Measurements from ENCODE around the gene ABCC11. TPM values are rescaled to one million over a fixed set of nuclear protein-coding genes. Genes with fewer than 3 reads are reported as not detected.
A peak's percentile ranks its signal among the peaks of the same experiment; 100 is the strongest.

The ABCC11 gene
- polyA plus RNA-seq, 1 donor: 0.20 TPM

DNA sequence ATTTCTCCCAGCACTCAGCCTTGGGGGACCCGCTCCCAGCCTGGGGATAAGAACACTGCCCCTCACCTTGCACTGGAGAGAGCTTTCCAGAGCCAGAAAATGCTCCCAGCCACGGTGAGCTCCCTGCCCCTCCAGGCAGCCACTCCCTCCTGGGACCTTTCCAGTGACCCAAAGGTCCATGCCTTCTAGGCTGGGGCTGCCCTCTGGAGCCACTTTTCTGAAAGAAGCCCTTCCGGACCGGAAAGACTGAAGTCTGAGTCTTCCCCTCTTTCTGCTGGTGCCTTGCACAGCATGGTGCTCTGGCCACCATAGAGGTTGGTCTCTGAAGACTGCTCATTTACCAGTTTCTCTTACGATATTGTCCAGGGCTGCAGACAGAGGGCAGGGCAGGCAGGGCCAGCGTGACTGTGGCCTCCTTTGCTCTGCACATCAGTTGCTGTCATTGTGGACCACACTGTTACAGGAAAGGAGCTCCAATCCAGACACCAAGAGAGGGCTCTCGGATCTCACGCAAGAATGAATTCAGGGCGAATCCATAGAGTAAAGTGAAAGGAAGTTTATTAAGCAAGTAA is 84.4 kb downstream of the ABCC11 start:
- DNase-seq: no peak

DNA sequence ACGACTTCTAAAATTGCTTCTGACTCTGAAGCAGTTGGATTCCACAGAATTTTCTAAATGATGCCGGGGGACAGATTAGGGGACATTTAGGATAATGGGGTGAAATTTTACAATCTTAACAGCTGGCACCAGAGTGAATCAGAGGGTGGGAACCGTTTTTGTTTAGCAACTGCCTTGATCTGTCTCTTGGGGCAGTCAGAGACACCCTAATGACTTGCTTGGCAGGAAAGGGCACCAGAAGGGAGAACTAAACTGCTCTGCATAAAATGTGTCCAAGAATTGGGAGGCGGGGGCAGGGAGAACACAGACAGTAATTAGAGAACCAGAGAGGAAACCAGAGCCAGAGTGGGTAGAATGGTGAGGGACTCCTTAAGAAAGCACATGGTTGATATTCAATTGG is 85.4 kb downstream of the ABCC11 start:
- DNase-seq: no peak

DNA sequence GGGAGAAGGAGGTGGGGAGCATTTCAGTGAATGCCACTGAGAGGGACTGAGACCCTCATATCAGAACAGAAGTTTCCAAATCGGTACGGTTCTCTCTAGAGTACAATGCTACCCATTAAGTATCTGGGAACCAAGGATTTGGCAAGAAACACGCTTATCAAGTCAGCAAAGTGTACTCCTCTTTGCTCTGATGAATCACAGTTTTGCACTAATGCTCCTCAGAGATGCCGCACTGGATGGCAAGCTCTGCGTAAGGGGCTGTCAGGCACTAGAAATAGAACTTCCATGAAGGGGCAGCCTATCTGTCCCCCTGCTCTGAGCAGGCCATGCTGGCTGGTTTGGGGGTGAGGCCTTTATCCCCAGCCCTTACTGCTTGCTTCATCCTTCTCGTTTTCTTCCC is 86.8 kb downstream of the ABCC11 start:
- DNase-seq: no peak

DNA sequence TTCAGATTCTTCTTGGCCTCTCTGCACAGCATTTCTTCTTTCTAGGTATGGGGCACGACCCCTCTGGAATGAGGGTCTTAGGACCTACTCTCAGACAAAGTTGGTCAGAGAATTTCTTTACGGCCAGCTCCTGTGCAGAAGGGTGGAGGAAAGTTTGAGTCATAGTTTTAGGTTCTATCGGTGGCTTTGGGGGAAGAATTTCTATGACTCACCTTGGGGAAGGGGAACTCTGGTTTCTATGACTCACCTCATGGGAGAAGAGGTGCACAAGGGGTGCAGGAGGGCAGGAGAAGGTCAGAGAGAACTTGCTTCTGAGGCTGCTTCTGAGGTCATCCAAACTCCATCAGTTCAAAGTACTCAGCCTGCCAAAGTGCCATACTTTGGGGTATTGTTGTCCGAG is 89.0 kb downstream of the ABCC11 start:
- no peak for DNase-seq

DNA sequence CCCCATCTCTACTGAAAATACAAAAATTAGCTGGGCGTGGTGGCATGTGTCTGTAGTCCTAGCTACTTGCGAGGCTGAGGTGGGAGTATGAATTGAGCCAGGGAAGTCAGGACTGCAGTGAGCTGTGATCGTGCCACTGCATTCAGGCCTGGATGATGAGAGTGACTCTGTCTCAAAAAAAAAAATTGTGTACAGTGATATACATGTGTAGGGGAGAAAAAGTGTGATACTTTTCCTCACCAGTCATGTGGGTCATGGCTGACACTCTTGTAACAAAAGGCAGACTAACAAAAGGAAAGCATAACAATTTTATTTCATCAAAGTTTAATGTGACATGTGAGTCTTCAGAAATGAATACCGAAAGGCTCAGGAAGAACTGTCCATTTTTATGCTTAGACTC is 89.5 kb downstream of the ABCC11 start:
- no peak for DNase-seq

DNA sequence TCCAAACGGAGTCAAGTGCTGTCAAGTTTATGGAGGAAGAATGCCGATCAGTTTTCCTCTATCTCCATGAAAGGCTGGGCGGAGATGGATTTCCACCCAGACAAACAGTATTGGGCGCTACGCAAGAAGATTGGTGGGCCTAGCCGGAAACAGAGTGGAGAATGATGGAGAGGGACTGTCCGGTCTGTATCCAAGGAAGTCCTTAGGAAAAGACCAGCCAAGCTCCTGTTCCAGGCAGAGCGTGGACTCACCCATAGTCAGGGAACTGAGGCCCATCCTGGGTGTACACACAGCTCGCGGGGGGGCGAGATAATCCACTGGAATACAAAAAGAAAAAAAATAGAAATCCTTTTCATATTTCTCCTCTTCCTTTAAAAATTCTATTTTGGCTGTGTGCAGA is 90.0 kb downstream of the ABCC11 start:
- DNase-seq: no peak

DNA sequence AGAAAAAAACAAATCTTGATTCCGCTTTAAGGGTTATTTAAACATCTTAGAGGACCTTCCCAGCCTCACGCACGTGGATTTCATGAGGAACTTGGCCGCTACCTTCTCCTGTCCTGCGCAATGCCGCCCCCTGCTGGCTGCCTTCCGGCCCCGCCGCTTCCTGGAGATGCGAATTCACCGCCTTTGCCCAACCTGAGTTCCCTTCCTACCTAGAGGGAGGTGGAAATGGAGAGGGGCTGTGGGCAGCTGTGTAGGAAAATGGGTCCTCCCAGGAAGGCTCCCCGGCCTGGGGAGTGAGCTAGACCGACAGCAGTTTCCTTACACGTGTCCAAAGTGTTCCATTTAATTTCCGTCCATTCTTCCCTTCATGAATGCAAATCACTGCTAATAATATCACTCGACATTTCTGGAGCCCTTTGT is 90.5 kb downstream of the ABCC11 start:
- DNase-seq: peak; percentile 65

DNA sequence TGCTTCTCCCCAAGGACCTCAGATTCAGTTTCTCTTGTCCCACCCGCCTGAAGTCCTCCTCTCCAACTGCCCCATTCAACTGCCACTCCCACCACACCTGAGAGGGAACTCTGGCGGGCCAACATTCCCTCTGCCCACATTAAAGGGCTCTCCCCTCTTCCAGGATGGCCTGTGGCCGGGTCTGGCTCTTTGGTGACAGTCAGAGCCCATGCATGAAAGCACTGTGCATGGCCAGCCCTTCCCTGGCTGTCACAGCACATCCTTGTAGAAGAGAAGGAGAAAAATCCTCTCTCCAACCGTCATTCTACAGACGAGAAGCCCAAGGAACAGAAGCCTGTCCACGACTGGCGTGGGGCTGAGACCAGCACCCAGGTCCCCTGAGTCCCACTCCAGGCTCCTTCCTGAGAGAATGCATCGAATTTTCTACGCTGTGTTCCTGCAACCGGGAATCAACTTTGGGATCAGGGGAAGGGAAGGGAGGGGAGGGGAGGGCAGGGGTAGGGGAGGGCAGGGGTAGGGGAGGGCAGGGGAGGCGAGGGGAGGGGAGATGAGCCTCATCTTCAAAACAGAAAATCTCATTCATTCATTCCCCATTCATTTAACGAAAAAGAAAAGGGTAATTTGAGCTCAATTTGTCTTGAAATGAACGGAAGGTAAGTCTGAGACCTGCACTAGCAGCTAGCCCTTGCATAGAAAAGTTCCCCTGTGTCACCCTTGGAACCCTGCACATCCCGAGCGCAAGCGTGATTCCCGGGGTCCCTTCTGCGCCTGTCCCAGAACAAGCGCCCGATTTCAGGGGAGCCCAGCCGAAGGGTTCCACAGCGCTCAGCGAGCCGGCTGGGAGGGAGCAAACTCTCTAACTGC is 91.2 kb downstream of the ABCC11 start, which contains the start of gene ABCC12:
TSS of gene ABCC12 (minus strand) at position 68 of the 864 bp plus-strand sequence. CDS start 9,569 bp downstream, outside the sequence.
- no peak for DNase-seq

DNA sequence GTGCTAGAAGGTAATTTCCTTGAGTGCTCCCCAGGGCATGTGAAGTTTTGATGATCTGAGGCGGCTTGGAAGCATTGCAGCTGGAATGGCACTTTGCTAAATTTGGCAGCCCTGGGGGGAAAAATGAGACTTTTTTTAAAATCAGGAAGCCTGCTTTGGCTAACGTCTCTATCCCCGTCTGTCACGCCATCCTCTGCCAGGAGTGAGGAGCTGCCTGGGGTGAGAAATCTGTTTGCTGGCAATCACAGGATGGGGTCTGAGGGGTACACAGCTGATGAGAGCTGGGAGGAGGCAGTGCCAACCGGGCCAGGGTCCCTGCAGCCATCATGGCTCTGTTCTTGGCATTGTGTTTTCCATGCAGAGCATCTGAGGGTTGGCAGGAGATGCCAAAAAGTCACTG is 93.6 kb downstream of the ABCC11 start:
- DNase-seq: no peak

DNA sequence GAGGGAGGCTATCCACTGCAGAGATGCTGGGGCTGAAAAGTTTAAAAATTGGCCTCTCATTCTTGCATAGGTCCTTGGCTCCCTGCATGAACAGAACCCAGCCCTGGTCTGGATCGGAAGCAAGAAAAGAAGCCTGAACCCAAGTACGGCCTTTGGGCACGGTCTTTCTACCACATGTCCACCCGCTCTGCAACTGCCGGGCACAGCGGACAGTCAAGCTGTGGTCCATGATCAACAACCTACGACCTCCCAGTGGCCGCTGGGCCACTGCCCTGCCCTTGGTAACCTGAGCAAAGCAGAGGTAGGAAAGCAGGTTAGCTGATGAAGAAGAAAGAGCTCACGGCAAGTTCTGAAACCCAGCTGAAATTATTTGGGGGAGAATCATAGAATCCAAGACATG is 95.1 kb downstream of the ABCC11 start:
- no peak for DNase-seq

DNA sequence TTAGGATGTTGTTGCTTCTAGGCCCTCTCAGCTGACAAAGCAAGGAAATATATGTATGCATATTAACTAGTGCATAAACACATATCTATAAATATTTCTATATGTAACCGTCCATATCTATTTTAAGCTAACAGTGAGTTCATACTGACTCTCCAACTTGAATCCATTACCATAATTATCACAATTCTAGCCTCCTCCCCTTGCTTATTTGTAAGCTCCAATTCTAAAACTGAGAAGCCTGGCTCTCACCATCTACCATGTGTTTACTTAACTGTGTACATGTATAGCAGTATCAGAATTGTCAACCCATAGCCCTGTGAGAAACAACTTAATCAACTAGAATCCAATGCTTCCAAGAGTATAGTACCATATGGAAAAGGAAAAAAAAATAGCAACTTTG is 96.6 kb downstream of the ABCC11 start:
- DNase-seq: no peak

DNA sequence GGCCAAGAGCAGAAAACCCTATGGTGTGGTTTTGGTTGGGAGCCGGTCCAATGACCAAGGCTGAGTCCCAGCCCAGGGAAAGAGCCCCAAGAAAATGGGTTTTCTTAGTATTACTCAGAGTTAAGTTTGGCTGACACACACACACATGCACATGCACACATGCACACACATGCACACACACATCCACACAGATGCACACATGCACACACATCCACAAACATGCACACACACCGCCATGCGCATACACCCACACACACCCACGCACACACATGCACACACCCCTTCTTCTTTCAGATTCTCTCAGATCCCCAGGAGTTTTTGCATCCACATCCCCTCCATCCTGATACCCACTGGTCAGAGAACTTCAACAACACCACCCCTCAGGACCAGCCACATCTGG is 100.6 kb downstream of the ABCC11 start:
- DNase-seq: no peak

DNA sequence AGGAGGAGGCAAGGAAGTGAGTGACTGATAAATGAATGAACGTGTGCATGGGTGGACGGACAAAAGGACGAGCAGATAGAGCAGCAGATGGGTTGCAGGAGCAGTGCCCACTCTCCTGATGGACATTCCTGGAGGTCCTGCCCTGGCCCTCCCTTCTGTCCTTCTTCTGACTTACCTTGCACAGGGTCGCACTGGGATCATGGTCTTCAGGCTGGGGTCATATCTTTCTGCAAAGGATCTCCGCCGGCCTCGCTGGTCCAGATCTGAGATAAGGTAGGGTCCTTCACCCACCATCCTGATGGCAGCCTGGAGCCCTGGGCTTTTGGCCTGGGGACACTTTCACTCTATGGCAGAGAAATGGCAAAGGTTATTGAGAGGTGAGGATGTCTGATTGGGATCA is 101.2 kb downstream of the ABCC11 start:
- DNase-seq: no peak

DNA sequence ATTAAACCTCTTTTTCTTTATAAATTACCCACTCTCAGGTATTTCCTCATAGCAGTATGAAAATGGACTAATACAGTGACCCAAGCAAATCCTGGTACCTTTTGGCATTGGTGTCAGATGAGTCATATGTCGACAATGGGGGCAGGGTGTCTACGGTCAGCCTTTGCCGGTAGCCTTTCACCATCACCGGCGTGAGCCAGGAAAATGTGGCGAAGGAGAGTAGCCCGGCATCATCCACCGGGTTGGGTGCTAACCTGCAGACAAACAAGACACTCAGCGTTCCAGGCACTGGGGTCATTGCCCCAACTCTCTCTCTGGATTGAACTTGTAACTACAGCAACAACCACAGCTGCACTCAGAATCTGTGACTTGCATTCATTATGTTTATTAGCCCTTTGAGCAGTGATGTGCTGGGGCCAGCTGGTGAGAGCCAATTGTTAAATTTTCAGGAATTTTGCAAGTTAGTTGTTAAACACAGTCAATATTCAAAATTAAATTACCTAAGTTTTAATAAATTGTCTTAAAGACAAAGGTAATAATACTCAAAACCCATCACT is 103.4 kb downstream of the ABCC11 start:
- DNase-seq: no peak

DNA sequence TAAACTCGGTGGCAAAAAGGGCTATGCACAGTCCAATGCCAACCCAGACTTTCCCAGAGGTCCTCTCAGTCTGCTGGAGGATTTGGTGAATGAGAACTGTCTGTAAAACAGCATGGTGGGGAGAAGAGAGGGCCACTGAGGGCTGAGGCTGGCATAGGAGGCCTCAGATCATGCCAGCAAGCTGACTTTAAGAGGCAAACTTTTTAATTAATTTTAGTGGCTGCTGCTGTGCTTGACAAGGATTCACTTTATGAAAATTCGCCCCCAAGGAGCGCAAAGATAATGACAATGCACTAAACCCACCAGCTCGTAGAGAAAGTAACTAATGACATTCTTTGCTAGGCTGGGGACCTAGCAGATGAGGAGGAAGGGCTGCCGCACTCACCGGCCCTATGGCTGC is 106.5 kb downstream of the ABCC11 start:
- no peak for DNase-seq

DNA sequence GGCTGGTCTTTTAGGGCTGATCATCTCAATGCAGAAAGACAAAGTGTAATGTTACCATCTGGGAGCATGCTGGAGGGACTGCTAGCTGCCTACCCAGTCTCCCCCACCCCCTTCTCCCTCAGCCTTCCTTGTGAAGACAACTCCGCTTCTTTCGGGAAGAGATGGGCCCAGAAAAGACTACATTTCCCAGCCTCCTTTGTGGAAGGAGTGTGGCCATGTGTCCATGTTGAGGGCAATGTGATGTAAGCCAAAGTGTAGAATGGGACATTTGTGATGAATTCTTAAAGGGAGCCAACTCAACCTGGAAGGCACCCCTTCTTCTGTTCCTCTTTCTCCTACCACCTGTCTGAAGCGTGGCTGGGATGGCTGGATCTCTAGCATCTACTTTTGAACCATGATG is 107.8 kb downstream of the ABCC11 start:
- no peak for DNase-seq

DNA sequence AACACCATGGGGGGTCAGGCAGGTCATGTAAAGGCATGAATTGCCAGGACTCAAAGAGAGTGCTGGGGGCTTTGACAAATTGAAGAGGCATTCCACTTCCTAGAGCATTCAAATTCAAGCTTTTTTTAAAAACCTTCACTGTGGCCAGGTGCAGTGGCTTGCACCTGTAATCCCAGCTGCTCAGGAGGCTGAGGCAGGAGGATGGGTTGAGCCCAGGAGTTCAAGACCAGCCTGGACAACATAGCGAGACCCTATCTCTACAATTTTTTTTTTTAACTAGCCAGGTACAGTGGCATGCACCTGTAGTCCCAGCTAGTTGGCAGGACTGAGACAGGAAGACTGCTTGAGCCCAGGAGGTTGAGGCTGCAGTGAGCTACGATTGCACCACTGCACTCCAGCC is 108.8 kb downstream of the ABCC11 start:
- DNase-seq: no peak

DNA sequence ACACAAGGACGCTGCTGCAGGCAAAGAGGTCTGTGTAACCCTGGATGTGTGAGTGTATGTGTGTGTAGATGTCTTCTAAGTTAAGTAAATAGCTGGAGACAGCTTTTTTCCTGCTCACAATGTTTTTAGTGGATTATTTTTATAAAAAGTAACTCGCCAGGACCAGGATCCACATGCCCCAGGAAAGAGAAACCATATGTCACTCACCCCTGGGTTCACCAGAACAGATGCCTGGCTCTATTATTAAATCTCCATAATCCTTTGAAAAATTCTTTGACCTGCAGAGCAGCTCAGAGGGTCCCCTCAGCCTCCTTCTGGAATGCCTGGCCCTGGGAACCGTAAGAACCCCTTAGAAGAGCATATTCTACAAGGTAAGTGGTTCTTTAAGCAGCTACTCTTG is 109.5 kb downstream of the ABCC11 start:
- DNase-seq: no peak

DNA sequence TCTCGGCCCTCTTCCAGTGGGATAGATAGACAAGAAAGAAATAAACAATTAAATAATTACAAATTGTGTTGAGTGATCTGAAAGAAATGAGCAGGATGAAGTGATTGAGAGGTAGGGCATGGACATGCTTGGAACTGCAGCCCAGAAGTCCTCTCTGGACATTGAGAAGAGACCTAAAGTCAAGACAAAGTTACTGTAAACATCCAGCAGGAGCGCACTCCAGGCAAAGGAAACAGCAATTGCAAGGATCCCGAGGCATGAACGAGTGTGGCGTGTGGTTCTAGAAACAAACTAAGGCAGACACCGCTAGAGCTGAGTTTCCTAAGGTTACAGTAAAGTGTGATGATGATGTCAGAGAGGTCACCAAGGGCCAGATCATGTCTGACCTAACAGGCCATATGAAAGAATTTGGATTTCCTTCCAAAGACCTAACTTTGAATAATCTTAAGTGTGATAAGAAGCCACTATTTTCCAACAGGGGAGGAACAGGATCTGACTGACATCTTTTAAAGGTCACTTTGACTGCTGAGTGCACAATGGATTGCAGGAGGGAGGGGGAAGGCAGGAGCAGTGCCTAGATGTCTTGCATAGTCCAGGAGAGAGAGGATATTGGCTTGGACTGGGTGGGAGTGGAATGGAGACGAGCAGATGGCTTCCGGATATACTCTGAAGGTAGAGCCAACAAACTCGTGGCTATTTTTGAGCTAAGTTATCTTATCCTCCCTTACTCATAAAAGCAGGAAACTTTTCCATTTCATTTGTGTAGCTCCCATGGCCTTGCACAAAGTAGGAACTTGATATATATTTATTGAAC is 110.6 kb downstream of the ABCC11 start:
- no peak for DNase-seq

DNA sequence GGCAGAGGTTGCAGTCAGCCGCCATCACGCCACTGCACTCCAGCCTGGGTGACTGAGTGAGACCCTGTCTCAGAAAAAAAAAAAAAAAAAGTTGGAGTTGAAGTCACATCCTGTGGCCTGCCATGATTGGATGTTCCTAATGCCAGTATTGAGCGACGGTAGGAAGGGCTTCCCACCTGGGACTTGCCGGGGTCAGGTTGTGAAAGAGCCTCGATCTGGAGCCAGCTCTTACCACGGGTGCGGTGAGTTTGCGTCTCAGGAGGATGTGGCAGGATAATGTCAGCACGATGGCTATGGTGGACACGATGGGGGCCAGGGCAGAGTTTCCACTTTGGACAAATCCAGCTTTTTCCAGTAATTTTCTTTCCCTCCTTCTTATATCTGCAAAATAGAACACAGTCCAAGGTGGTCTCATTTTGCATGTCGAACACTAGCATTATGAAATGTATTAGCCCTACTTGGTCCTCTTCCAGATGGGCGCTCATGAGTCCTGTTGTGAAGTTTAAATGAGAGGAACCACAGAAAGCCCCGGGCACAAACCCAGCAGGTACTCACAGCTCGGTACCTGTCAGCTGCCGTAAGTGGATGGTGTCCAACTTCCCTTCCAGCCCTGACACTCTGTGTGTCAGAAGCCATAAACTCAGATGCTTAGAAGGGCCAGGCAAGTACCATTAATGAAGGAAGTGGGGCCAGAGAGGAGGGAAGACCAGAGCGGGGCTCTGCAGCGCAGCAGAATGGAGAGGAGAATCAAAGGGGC is 113.7 kb downstream of the ABCC11 start:
- no peak for DNase-seq

DNA sequence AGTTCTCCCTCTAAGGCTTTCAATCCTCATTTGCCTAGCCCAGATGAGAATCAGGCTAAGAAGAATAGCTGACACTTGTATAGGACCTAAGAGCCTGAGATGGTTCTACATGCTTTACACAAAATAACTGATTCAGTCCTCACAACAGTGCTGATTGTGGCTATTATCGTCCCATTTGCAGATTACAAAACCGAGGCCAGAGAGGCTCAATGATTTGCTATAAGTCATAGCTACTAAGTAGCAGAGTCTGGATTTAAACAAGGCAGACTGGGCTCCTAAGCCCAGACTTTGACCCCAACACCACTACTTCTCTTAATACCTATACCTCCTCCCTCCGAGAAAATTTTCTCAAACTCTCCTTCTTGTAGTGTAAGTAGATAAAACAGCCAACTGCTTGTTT is 114.6 kb downstream of the ABCC11 start:
- DNase-seq: no peak

Measured in left kidney (tissue), 2 donors.